Esophagus muscularis mucosa (tissue), 4 donors: ENCODE measurements around the gene PTPN20.
"Not testable (repeated sequence)": the region's sequence is repeated elsewhere in the genome, so short reads cannot be mapped to it uniquely, and the experiment has no call there.

Experiments
- EP300 ChIP-seq: sonication (generic); formaldehyde crosslinking; IDR thresholded peaks from one replicate; pipeline ENCODE4 v1.6.1; 2017; ENCODE audit warnings: antibody characterized with exemption
- POLR2A ChIP-seq: fragments of 450-650 bp; IDR thresholded peaks from one replicate; pipeline ENCODE4 v1.6.1; 2017; ENCODE audit warnings: antibody characterized with exemption, moderate library complexity, mild to moderate bottlenecking, low read depth
- TF ChIP-seq, protein P1 (sequence below), 3 experiments: fragments of 200-600 bp in 2 of 3; fragments of 450-650 bp in 1 of 3; sonication (generic) in 2 of 3; IDR thresholded peaks; one replicate each; pipeline ENCODE4 v1.5.1; 2017 to 2019; ENCODE audit warnings: antibody characterized with exemption in 3 of 3, mild to moderate bottlenecking in 2 of 3, moderate library complexity in 1 of 3

GRCh38 chr10:46907185-46908117 lies 3.8 kb upstream of the PTPN20 start:
- TF ChIP-seq, protein P1, sequence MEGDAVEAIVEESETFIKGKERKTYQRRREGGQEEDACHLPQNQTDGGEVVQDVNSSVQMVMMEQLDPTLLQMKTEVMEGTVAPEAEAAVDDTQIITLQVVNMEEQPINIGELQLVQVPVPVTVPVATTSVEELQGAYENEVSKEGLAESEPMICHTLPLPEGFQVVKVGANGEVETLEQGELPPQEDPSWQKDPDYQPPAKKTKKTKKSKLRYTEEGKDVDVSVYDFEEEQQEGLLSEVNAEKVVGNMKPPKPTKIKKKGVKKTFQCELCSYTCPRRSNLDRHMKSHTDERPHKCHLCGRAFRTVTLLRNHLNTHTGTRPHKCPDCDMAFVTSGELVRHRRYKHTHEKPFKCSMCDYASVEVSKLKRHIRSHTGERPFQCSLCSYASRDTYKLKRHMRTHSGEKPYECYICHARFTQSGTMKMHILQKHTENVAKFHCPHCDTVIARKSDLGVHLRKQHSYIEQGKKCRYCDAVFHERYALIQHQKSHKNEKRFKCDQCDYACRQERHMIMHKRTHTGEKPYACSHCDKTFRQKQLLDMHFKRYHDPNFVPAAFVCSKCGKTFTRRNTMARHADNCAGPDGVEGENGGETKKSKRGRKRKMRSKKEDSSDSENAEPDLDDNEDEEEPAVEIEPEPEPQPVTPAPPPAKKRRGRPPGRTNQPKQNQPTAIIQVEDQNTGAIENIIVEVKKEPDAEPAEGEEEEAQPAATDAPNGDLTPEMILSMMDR (IDR thresholded peaks at IDR 0.05) = not testable (repeated sequence)
- not testable (repeated sequence) for TF ChIP-seq POLR2A, EP300
